GM18951 (cell line): ENCODE results near the gene CAMSAP1.

Experiments used
- POLR2A ChIP-seq: IDR thresholded peaks from 4 replicates; pipeline ENCODE4 v1.6.1; 2011; ENCODE audit warnings: mild to moderate bottlenecking; ENCODE audit not compliant: insufficient read length, insufficient read depth; ENCODE audit errors: extremely low read depth
- in situ Hi-C: fragments of 300-500 bp; cut with MboI; formaldehyde crosslinking; loops from one replicate; pipeline ENCODE4 v1.12.0; 2022; ENCODE audit warnings: low sequenced_read_pairs, mixed read lengths, inconsistent platforms; ENCODE audit not compliant: unreplicated experiment

Gene CAMSAP1

DNA sequence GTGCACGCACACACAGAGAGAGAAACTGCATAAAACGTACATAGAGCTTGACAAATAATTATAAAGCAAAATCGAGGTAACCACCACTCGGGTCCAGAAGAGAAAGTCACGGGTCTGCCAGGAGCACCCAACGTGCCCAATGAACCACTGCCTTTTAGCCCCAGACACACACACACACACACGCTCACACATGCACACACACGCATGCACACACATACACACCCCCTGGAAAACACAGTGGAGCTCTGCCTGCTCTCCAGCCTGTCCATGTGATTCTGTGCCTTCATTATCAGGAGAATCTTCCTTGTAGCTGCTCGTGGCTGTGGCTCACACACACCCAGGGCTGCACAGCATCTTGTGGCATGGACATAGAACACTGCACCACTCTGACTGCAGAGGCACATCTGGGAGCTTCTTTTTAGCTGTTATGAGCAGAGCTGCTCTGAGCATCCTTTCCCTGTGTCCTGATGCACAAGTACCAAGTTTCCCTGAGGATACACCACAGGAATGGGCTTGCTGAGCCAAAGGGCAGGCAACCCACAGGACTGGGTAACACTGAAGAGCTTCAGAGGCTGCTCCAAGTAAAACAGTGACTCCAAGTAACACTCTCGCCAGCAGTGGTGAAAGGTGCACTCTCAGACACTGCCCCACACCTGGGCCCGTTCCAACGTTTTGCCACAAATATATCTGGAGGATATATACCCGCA lies 58.9 kb downstream of the CAMSAP1 start:
- in situ Hi-C loops, result no loop called here
- TF ChIP-seq POLR2A, result no peak

GRCh38 chr9:135847833-135848232 lies 59.5 kb downstream of the CAMSAP1 start:
- TF ChIP-seq POLR2A, result no peak
- in situ Hi-C loops, result no loop called here

DNA sequence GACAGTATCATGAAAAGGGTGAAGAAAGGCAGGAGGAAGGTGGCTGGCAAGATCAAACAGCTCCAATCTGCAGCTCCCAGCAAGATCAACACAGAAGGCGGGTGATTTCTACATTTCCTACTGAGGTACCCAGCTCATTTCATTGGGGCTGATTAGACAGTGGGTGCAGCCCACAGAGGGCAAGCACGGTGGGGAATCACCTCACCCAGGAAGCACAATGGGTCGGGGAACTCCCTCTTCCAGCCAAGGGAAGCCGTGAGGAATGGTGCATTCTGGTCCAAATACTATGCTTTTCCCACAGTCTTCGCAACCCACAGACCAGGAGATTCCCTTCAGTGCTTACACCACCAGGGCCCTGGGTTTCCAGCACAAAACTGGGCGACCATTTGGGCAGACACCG lies 66.8 kb downstream of the CAMSAP1 start:
- in situ Hi-C loops, result no loop called here
- TF ChIP-seq POLR2A, result no peak

DNA sequence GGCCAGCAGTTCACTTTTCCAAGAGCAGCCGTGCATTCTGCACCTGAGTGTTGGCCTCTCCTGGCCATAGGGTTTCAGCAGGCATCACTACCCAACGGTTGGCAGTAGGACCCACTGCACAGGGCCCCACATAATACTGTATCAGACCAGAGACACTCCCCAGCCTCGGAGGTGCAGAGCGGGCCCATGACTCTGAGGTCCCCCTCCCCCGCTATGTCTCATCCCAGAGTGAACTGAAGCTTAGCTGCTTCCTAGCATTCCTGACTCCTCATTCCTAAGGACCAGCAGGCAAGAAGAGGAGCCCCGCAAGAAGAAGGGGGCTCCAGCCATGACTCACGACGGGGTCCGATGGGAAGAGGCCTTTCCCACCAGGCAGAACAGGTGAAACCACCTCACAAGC lies 67.2 kb downstream of the CAMSAP1 start:
- TF ChIP-seq POLR2A, result no peak
- in situ Hi-C loops, result no loop called here

GRCh38 chr9:135839516-135839915 lies 67.8 kb downstream of the CAMSAP1 start:
- TF ChIP-seq POLR2A, result no peak
- in situ Hi-C loops, result no loop called here

GRCh38 chr9:135835131-135835530 lies 72.2 kb downstream of the CAMSAP1 start:
- in situ Hi-C loops, result no loop called here
- TF ChIP-seq POLR2A, result no peak

DNA sequence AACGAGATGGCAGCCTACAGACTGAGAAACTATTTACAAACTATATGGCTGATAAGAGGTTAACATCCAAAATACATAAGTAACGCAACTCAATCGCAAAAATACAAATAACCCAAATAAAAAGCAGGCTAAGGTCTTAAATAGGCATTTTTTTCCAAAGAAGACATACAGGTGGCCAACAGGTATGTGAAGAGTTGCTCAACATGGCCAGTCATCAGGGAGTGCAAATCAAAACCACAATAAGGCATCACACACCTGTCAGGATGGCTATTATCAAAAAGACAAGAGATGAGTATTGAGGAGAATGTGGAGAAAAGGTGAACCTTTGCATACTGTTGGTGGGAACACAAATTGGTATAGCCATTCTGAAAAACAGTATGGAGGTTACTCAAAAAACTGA lies 73.5 kb downstream of the CAMSAP1 start:
- in situ Hi-C loops, result no loop called here
- no peak for TF ChIP-seq POLR2A

- in situ Hi-C loops, result no loop called here
- TF ChIP-seq POLR2A, result no peak
Measured at GRCh38 chr9:135830496-135830895, 76.8 kb downstream of the CAMSAP1 start.

DNA sequence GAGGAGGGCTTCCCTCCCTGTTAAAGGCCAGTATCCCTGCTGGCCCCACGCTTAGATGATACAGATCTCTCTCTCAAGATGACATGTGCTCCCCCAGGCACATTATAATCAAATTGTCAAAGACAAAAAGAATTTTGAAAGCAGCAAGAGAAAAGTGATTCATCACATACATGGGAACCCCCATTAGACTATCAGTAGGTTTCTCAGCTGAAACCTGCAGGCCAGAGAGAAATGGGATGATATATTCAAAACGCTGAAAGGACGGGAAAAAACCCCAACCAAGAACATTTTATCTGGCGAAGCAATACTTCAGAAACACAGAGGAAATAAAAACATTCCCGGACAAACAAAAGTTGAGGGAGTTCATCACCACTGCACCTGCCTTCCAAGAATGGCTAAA lies 78.7 kb downstream of the CAMSAP1 start:
- in situ Hi-C loops, result no loop called here
- no peak for TF ChIP-seq POLR2A

GRCh38 chr9:135827866-135828580 lies 79.3 kb downstream of the CAMSAP1 start:
- no peak for TF ChIP-seq POLR2A
- in situ Hi-C loops, result no loop called here

GRCh38 chr9:135827301-135827700 lies 80.0 kb downstream of the CAMSAP1 start:
- in situ Hi-C loops, result no loop called here
- no peak for TF ChIP-seq POLR2A

GRCh38 chr9:135826188-135826545 lies 81.2 kb downstream of the CAMSAP1 start:
- TF ChIP-seq POLR2A, result no peak
- in situ Hi-C loops, result no loop called here

DNA sequence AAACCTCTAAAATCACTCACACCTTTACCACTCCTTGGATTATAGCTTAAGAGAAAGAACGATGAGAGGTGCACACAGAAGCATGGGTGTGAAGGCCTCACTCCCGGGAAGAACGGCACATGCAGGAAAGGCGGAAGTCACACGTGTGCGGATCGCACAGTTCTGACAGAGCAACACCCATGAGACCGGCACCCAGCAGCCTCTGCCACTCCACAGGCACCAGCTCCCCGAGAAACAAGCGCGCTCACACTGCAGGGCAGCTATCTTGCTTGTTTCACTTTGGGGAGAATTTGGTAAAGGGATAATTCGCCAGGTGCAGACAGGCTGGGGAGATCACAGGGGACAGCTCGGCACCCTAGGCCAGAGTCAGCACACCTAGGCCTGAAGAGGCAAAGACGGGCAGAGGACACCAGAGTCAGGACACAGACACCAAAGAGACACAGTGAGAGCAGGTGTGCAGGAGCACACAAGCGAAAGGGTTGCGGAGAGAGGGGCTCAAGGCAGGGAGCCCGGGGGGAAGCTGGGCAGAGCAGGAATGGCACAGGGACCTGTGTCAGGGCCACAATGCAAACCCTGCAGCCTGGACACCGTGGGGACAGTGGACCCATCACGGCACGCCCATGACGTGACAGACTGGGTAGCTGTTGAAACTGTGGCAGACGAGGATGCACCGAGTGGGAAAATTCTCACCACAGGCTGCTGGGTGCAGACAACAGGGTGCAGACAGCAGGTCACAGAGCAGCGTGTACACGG lies 81.7 kb downstream of the CAMSAP1 start:
- no peak for TF ChIP-seq POLR2A
- in situ Hi-C loops, result no loop called here

DNA sequence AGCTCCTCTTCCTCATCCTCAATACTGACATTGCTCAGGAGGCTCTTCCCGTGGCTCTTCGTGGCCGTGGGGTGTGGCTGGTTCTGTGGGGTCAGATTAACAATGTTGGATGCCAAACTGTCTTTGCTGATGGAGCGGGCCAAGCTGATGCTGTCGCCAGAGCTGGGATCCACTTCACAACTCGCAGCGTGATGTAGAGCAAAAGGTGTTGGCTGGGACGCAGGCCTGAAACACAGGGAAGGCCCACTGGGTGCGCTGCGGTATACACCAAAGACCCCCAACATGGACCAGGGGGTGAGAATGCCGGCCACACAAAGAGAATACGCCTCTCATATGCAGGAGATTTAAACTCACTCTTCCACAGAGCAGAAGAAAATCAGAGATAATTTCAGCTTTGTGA lies 84.3 kb downstream of the CAMSAP1 start:
- no peak for TF ChIP-seq POLR2A
- in situ Hi-C loops, result no loop called here
